Spleen (tissue), 11 donors: ENCODE results near the gene ERCC6. TPM values are rescaled to one million over a fixed set of nuclear protein-coding genes. Genes with fewer than 3 reads are reported as not detected.

Experiments
- DNase-seq: peaks from one replicate; pipeline ENCODE4 v3.0.0-alpha.2; 2020
- H3K27ac ChIP-seq, 8 donors: fragments of 200-600 bp; sonication (generic) in 7 of 8; 1 replicate in 4 of 8; 2 replicates in 4 of 8; pipeline versions ENCODE4 v1.5.0 to v1.8.0; 2016 to 2021; ENCODE audit warnings: inconsistent platforms in 4 of 8, mild to moderate bottlenecking in 4 of 8, moderate library complexity in 1 of 8
- H3K27me3 ChIP-seq, 7 donors: fragments of 200-600 bp; sonication (generic) in 6 of 7; replicated peaks in 1 of 7; 1 replicate in 4 of 7; 2 replicates in 3 of 7; pipeline versions ENCODE4 v1.5.0 to v1.8.0; 2016 to 2021; ENCODE audit warnings: inconsistent platforms in 3 of 7, mild to moderate bottlenecking in 1 of 7
- H3K36me3 ChIP-seq, 6 donors: fragments of 200-600 bp; sonication (generic) in 5 of 6; 1 replicate in 4 of 6; 2 replicates in 2 of 6; pipeline versions ENCODE4 v1.5.0 to v1.8.0; 2016 to 2021; ENCODE audit warnings: inconsistent platforms in 2 of 6
- H3K4me1 ChIP-seq, 6 donors: fragments of 200-600 bp; sonication (generic) in 5 of 6; 1 replicate in 3 of 6; 2 replicates in 3 of 6; pipeline versions ENCODE4 v1.5.0 to v1.8.0; 2016 to 2021; ENCODE audit warnings: inconsistent platforms in 3 of 6
- H3K4me3 ChIP-seq, 8 donors: fragments of 200-600 bp; sonication (generic) in 7 of 8; 1 replicate in 4 of 8; 2 replicates in 4 of 8; pipeline versions ENCODE4 v1.5.0 to v1.8.0; 2016 to 2021; ENCODE audit warnings: inconsistent platforms in 4 of 8, mild to moderate bottlenecking in 4 of 8, moderate library complexity in 2 of 8
- H3K9me3 ChIP-seq, 8 donors: fragments of 200-600 bp; sonication (generic) in 7 of 8; 1 replicate in 4 of 8; 2 replicates in 4 of 8; pipeline versions ENCODE4 v1.5.0 to v1.8.0; 2016 to 2021; ENCODE audit warnings: inconsistent platforms in 4 of 8
- POLR2A ChIP-seq, 3 donors: fragments of 450-650 bp; IDR thresholded peaks; one replicate each; pipeline ENCODE4 v1.5.1; 2017; ENCODE audit warnings: antibody characterized with exemption in 3 of 3, mild to moderate bottlenecking in 1 of 3
- POLR2AphosphoS5 ChIP-seq, 3 donors: sonication (generic); formaldehyde crosslinking; IDR thresholded peaks; one replicate each; pipeline ENCODE4 v1.5.1; 2017; ENCODE audit warnings: antibody characterized with exemption in 3 of 3
- WGBS, 5 donors: extraction: QIAGEN DNeasy Blood & Tissue Kit in 3 of 5; methylation state at CpG; one replicate each; pipeline versions ENCODE4 v1.1.5 to v1.1.7; 2013 to 2018; 5-methylcytosine and 5-hydroxymethylcytosine counted together
- intact Hi-C: fragments of 100-400 bp; cut with DNase I; formaldehyde crosslinking; loops from one replicate; pipeline ENCODE4 v1.15.0; 2023; ENCODE audit warnings: low total_unique reads
- polyA plus RNA-seq, 3 donors: library from polyadenylated mRNA; stranded (reverse); fragments of 200-250 nt; gene quantifications; one replicate each; pipeline ENCODE4 v1.2.1, GENCODE V29; 2013
- total RNA-seq, 7 donors: library from RNA; depleted of rRNA in 3 of 7; stranded (reverse); fragments of >200 nt in 3 of 7; fragmentation: NEBNext Ultra II Directional in 4 of 7; extraction: Animal tissue kit (Norgen Biotek cat#: 25700) in 4 of 7; gene quantifications; one replicate each; pipeline versions ENCODE4 v1.1.0 to v1.2.1, GENCODE V29; 2016 to 2021
- TF ChIP-seq, protein P1 (sequence below), 11 experiments: fragments of 200-600 bp in 7 of 11; fragments of 450-650 bp in 4 of 11; sonication (generic) in 4 of 11; IDR thresholded peaks in 8 of 11; conservative IDR thresholded peaks in 3 of 11; 1 replicate in 7 of 11; 2 replicates in 4 of 11; pipeline versions ENCODE4 v1.4.0 to v1.8.0; 2016 to 2021; ENCODE audit warnings: antibody characterized with exemption in 11 of 11, inconsistent platforms in 4 of 11, mild to moderate bottlenecking in 1 of 11
- donor health status: healthy with polysubstance abuse.
- donor health status: DM: no; HTN: no; CAD: no; lungs with moderate emphysema.
- donor health status: DM: no; HTN: no; CAD: no.
- donor health status: Bipolar disorder and iron deficiency.
- donor health status: healthy.
- donor health status: DM: no; HTN: no; CAD: no.
- donor health status: DM: yes; HTN: yes; CAD: no.

The ERCC6 gene
- total and polyA plus RNA-seq, 10 donors, result 2.7 to 32.7 (median 24.6) TPM

DNA sequence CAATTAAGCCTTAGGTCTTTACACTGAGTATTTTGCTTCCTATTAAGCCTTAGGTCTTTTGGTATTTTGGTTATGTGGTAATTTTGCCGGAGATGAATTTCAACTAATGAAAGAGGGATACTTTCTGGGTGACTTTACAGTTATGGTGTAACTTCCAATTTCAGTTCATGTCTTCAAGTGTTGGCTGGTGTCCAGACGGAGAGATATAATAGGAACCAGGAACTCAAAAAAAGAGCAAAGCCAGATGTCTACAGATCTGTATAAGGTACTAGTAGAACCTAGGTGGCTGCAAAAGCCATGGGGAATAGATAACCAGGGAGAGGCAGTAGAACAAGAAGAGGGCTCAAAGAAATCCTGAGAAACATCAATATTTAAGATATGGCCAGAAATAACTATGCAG is 12.3 kb downstream of the ERCC6 start:
- Histone ChIP-seq H3K36me3 (peaks cover 0 to 100% (median 78%) of the 10 kb centered on the region in 6 donors), H3K4me1 (peaks cover 0 to 14% (median 2%) of the 10 kb centered on the region in 6 donors)
- 35 to 83% (median 60%) methylated on average over 2 of the region's 2 CpGs for WGBS, 5 donors

DNA sequence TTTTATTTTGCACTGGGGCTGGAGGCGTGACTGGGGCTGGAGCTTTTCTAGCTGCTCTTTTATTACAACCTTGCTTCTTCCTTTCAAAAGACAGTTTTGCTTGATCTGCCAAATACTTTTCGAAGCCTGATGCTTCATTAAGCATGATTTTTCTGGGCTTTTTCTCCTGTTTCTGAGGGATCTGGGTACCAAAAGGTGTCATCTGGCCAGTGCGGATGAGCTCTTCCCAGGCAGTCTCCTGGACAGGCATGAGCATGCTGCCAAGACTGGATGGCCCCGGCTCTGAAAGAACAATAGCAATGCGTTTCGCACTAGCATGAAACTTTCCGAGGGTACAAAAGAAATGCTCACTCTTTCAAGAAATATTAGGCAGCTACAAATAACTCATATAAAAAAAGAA is 14.4 kb downstream of the ERCC6 start:
- Histone ChIP-seq H3K36me3 (peaks cover 0 to 100% (median 72%) of the 10 kb centered on the region in 6 donors), H3K27ac (no peak overlapping the region)
- 94 to 99% (median 95%) methylated on average over 7 of the region's 7 CpGs for WGBS, 5 donors

More for the DNA sequence above, 12.3 kb downstream of the ERCC6 start:
- intact Hi-C loops, result no loop called here
- no peak for TF ChIP-seq POLR2AphosphoS5 (IDR thresholded peaks at IDR 0.05)
- TF ChIP-seq POLR2A (IDR thresholded peaks at IDR 0.05), result no peak
- TF ChIP-seq, protein P1, sequence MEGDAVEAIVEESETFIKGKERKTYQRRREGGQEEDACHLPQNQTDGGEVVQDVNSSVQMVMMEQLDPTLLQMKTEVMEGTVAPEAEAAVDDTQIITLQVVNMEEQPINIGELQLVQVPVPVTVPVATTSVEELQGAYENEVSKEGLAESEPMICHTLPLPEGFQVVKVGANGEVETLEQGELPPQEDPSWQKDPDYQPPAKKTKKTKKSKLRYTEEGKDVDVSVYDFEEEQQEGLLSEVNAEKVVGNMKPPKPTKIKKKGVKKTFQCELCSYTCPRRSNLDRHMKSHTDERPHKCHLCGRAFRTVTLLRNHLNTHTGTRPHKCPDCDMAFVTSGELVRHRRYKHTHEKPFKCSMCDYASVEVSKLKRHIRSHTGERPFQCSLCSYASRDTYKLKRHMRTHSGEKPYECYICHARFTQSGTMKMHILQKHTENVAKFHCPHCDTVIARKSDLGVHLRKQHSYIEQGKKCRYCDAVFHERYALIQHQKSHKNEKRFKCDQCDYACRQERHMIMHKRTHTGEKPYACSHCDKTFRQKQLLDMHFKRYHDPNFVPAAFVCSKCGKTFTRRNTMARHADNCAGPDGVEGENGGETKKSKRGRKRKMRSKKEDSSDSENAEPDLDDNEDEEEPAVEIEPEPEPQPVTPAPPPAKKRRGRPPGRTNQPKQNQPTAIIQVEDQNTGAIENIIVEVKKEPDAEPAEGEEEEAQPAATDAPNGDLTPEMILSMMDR (IDR thresholded peaks at IDR 0.05 in 8 of 11, conservative IDR thresholded peaks at IDR 0.05 in 3 of 11), result no peak
- Histone ChIP-seq H3K27ac (no peak overlapping the region), H3K27me3 (no peaks in the 10 kb centered on the region), H3K9me3 (no peaks in the 10 kb centered on the region), H3K4me3 (no peak overlapping the region)
- DNase-seq, result no peak

GRCh38 chr10:49523301-49523700 is 15.6 kb downstream of the ERCC6 start:
- WGBS, 5 donors, result 22 to 65% (median 48%) methylated on average over 1 of the region's 1 CpG
- Histone ChIP-seq H3K4me3 (no peak overlapping the region), H3K9me3 (no peaks in the 10 kb centered on the region), H3K27ac (no peak overlapping the region), H3K27me3 (no peaks in the 10 kb centered on the region), H3K36me3 (peaks cover 0 to 98% (median 63%) of the 10 kb centered on the region in 6 donors), H3K4me1 (peaks cover 0 to 16% (median 2%) of the 10 kb centered on the region in 6 donors)
- TF ChIP-seq, protein P1 (IDR thresholded peaks at IDR 0.05 in 8 of 11, conservative IDR thresholded peaks at IDR 0.05 in 3 of 11), result no peak
- TF ChIP-seq POLR2AphosphoS5 (IDR thresholded peaks at IDR 0.05), result no peak
- no peak for TF ChIP-seq POLR2A (IDR thresholded peaks at IDR 0.05)
- DNase-seq, result no peak
- intact Hi-C loops, result no loop called here

More for the DNA sequence above, 14.4 kb downstream of the ERCC6 start:
- DNase-seq, result no peak
- TF ChIP-seq POLR2A (IDR thresholded peaks at IDR 0.05) (no peak), POLR2AphosphoS5 (IDR thresholded peaks at IDR 0.05) (no peak)
- TF ChIP-seq, protein P1 (IDR thresholded peaks at IDR 0.05 in 8 of 11, conservative IDR thresholded peaks at IDR 0.05 in 3 of 11), result no peak
- Histone ChIP-seq H3K9me3 (no peaks in the 10 kb centered on the region), H3K27me3 (no peaks in the 10 kb centered on the region), H3K4me3 (no peak overlapping the region), H3K4me1 (peaks cover 0 to 12% (median 2%) of the 10 kb centered on the region in 6 donors)
- intact Hi-C loops, result no loop called here

DNA sequence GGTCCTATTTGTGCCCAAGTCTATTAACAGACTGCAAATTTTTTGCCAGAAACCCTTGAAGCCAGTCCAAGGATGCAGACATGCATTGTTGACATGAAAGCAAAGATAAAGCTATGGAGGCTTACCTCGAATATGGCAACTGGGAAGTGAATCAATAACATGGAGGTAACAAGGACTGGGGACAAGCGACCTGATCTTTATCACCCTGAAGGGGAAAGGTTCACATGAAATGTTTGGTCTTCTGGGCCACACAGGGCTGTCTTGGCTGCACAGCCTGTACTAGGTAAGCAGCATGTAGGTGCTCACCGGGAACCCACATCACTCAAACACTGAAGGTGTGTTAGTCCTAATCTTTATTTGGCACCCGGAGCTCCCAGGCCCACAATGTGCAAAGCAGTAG is 17.9 kb downstream of the ERCC6 start:
- DNase-seq, result no peak
- Histone ChIP-seq H3K4me1 (peaks cover 0 to 10% (median 2%) of the 10 kb centered on the region in 6 donors), H3K9me3 (no peaks in the 10 kb centered on the region), H3K27ac (no peak overlapping the region), H3K27me3 (no peaks in the 10 kb centered on the region), H3K4me3 (no peak overlapping the region), H3K36me3 (peaks cover 0 to 98% (median 55%) of the 10 kb centered on the region in 6 donors)
- WGBS, 5 donors, result 78 to 94% (median 91%) methylated on average over 4 of the region's 4 CpGs
- TF ChIP-seq POLR2AphosphoS5 (IDR thresholded peaks at IDR 0.05) (no peak), POLR2A (IDR thresholded peaks at IDR 0.05) (no peak)
- TF ChIP-seq, protein P1 (IDR thresholded peaks at IDR 0.05 in 8 of 11, conservative IDR thresholded peaks at IDR 0.05 in 3 of 11), result no peak
- intact Hi-C loops, result no loop called here
